ENCODE data around the gene GDPGP1.
A peak's percentile ranks its signal among the peaks of the same experiment; 100 is the strongest.
"Not testable (repeated sequence)": the region's sequence is repeated elsewhere in the genome, so short reads cannot be mapped to it uniquely, and the experiment has no call there.

GDPGP1 gene

DNA sequence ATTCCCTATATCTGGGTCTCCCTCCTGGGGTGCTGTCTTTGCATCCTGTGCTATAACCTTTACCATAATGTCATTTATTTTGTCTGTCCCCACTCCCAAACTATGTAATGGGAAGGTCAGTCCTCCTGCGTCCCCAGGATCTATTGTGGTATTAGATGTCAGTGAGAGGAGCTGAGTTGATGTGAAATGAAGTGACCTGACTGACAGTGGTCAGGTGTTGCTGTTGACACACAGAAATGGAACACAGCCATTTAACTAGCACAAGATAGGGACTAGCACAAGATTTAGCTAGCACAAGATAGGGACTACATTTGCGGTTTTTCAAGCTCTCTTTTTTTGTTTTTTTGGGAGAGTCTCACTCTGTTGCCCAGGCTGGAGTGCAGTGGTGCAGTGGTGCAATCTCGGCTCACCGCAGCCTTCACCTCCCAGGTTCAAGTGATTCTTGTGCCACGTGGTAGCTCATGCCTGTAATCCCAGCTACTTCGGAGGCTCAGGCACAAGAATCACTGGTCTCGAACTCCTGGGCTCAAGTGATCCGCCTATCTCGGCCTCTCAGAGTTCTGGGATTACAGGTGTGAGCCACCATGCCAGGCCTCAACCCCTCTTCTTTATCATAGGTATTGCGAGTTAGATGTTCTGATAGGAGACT is 36.6 kb downstream of the GDPGP1 start:
- no peak overlapping the region for H3K4me3 ChIP-seq (ENCODE audit: low read depth, low read length)
- TF ChIP-seq, protein P1, sequence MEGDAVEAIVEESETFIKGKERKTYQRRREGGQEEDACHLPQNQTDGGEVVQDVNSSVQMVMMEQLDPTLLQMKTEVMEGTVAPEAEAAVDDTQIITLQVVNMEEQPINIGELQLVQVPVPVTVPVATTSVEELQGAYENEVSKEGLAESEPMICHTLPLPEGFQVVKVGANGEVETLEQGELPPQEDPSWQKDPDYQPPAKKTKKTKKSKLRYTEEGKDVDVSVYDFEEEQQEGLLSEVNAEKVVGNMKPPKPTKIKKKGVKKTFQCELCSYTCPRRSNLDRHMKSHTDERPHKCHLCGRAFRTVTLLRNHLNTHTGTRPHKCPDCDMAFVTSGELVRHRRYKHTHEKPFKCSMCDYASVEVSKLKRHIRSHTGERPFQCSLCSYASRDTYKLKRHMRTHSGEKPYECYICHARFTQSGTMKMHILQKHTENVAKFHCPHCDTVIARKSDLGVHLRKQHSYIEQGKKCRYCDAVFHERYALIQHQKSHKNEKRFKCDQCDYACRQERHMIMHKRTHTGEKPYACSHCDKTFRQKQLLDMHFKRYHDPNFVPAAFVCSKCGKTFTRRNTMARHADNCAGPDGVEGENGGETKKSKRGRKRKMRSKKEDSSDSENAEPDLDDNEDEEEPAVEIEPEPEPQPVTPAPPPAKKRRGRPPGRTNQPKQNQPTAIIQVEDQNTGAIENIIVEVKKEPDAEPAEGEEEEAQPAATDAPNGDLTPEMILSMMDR (IDR thresholded peaks at IDR 0.05; ENCODE audit: low read depth, low read length, missing control alignments) = no peak
- DNase-seq (ENCODE audit: low read depth) = no peak

- H3K4me3 ChIP-seq (ENCODE audit: low read depth, low read length) = no peak overlapping the region
- TF ChIP-seq, protein P1 (IDR thresholded peaks at IDR 0.05; ENCODE audit: low read depth, low read length, missing control alignments) = no peak
- no peak for DNase-seq (ENCODE audit: low read depth)
These were observed 37.6 kb downstream of the GDPGP1 start for GRCh38 chr15:90271459-90272166.

GRCh38 chr15:90278467-90278866 is 44.5 kb downstream of the GDPGP1 start:
- DNase-seq (ENCODE audit: low read depth); H3K4me3 ChIP-seq (ENCODE audit: low read depth, low read length): not testable (repeated sequence)

- not testable (repeated sequence) for DNase-seq (ENCODE audit: low read depth); H3K4me3 ChIP-seq (ENCODE audit: low read depth, low read length)
These were observed 46.7 kb downstream of the GDPGP1 start for GRCh38 chr15:90280743-90281142.

DNA sequence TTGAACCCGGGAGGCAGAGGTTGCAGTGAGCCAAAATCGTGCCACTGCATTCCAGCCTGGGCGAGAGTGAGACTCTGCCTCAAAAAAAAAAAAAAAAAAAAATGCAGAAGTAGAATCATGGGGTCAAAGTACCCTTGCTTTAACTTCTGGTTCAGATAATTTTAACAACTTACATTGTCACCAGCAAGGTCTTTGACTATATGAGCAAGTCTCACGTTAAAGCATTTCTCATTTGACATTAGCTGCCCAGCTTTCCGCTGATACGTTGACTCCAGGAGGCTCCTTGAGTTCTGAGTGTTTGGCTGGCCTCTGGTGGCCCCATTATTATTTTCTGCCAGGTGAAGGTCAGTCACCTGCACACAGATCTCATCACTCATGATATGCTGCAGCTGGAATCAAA is 47.6 kb downstream of the GDPGP1 start:
- DNase-seq (ENCODE audit: low read depth); H3K4me3 ChIP-seq (ENCODE audit: low read depth, low read length): not testable (repeated sequence)

DNA sequence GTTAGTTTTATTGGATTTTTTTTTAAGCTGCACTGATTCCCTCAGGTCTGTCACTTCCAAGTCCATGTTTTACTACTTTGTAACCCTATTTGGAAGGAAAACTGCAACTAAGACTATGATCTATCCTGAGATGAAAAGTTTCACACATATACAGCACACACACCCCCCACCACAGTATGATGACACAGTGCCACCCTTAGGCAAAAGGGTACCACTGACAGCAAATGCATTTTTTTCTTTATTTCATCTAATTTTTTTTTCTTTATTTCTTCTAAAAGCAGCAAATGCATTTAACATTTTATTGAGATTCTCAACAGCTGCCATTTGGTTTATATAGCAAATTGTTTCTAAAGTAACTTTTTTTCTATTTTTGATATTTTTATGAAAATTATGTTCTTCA is 52.7 kb downstream of the GDPGP1 start:
- TF ChIP-seq, protein P1 (IDR thresholded peaks at IDR 0.05; ENCODE audit: low read depth, low read length, missing control alignments) = peak; percentile 53
- H3K4me3 ChIP-seq (ENCODE audit: low read depth, low read length) = no peak overlapping the region
- DNase-seq (ENCODE audit: low read depth) = no peak

GRCh38 chr15:90287101-90287500 is 53.1 kb downstream of the GDPGP1 start:
- no peak for DNase-seq (ENCODE audit: low read depth)
- TF ChIP-seq, protein P1 (IDR thresholded peaks at IDR 0.05; ENCODE audit: low read depth, low read length, missing control alignments) = no peak
- H3K4me3 ChIP-seq (ENCODE audit: low read depth, low read length) = no peak overlapping the region

DNA sequence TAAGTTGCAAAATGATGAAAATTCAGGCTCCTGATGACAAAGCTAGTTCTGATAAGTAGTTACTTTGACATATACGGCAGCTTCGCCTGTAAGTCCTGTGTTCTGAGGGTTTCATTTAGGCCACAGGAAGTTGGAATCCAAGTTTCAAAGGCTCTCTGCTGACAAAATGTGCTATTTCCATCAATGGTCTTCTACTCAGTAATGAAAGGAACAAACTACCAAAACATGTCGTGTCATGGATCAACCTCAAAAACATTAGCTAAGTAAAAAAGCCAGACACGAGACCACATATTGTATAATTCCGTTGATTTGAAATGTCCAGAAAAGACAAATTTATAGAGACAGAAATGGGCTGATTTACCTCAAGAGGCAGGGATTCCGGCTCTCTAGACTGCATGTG is 53.9 kb downstream of the GDPGP1 start:
- no peak for DNase-seq (ENCODE audit: low read depth)
- H3K4me3 ChIP-seq (ENCODE audit: low read depth, low read length) = no peak overlapping the region
- TF ChIP-seq, protein P1 (IDR thresholded peaks at IDR 0.05; ENCODE audit: low read depth, low read length, missing control alignments) = no peak

Data from GM12864 (cell line).